RCC 7860 (cell line): Measurements from ENCODE around the gene INHBE.

Experiments used
- DNase-seq: peaks from one replicate; pipeline ENCODE4 v3.0.0-alpha.2; 2015; ENCODE audit warnings: low spot score
- FAIRE-seq: peaks from 2 replicates; lab custom pipeline; 2012; peaks lifted over from hg19 to GRCh38; lab: Jason Lieb, UNC

INHBE gene

GRCh38 chr12:57459750-57460467 is 4.8 kb downstream of the INHBE start, which contains the start of gene GLI1:
Gene GLI1, plus strand, starts transcription at chr12:57459785. Its CDS starts 3,907 bp downstream, at chr12:57463692.
- FAIRE-seq (no peak), DNase-seq (no peak)

DNA sequence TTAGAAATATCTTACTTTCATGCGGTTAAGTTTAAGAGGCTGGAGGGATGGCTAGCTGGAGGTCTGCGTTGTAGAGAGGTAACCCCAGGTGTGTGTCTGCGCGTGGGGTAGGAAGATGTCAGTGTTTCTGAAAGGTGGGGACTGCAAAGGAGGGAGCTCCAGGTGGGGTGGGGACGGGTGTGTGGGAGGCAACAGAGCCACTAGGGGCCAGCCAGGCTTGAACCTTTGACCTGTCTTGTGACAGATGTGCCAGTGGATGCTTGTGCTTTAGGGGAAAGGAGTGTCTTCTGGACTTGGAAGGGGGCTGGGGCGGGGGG is 5.3 kb downstream of the INHBE start:
- FAIRE-seq = no peak
- no peak for DNase-seq

- no peak for FAIRE-seq
- no peak for DNase-seq
Measured at GRCh38 chr12:57460841-57461275, 5.8 kb downstream of the INHBE start.

- DNase-seq (no peak), FAIRE-seq (no peak)
Measured at GRCh38 chr12:57461276-57461916, 6.3 kb downstream of the INHBE start.

DNA sequence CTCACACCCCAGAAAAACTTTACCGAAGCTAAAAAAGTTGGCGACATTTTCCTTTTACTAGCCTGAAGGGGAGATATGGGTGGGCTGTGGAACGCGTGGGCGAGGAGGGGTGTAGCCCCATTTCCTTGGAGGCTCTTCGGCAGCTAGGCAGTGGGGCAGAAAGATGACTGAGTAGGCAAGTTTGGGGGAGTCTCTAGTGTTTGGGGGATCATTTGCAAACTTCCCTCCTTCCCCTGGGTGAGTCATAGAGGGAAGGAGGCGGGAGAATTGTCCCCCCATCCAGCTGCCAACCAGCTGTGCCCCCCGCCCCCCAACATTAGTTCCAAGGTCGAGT is 6.8 kb downstream of the INHBE start:
- FAIRE-seq = no peak

DNA sequence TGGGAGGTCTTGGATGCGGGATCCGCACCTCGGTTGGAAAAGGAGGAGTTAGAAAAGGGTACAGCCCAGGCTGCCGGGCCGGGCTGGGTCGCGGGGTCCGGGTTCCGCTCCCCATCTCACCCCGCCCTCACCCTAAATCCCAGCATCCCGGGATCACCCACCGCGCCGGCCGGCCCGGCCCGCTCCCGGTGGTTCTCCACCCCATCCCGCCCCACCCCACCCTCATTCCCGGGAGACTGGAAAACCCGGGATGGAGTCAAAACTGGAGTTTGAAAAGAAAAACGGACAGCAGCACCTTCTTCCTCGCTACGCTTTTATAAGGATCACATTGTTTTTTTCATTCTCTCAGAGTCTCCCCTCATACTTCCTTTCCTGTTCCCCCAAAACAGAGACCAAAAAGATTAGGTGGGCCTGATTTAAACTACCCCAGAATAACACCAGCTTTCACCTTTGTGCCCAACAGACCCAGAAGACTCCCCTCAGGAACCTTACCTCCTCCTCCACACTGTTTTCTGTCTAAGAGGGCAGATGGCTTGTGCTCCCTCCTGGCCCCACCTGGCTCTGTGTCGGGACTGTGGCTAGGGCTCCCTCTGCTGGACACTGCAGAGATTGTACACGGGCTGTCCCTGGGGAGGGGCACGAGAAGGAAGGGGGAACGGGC is 7.3 kb downstream of the INHBE start:
- no peak for FAIRE-seq
- DNase-seq = peak; percentile 79

More for the DNA sequence above, 6.8 kb downstream of the INHBE start:
- no peak for DNase-seq

GRCh38 chr12:57462912-57463253 is 7.8 kb downstream of the INHBE start:
- no peak for FAIRE-seq
- DNase-seq = no peak

GRCh38 chr12:57464569-57464968 is 9.5 kb downstream of the INHBE start:
- no peak for FAIRE-seq
- DNase-seq = no peak

DNA sequence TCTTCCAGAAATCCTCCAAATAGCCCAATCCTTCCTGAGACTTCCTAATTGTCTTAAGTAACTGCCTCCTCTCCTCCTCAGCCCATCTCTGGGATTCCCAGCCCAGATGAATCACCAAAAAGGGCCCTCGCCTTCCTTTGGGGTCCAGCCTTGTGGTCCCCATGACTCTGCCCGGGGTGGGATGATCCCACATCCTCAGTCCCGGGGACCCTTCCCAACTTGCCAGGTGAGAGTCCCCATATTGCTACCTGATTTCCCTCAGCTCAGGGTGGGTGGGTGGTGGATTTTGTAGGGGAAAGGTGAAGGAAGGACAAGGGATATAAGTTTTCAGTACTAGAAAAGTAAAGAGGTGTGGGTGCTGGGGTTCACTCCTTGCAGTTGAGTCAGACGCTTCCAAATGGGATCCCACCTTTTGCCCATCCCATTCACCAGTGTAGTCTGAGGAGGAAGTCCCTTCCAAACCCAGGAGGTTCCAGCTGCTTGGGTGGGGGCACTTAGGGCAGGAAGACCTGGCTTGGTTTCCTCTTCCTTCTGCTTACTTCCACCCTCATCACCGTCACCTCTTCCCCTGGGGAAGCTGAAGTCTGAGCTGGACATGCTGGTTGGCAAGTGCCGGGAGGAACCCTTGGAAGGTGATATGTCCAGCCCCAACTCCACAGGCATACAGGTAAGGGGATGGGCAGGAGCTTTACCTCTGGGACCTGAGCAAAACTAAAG is 10.1 kb downstream of the INHBE start:
- FAIRE-seq (no peak), DNase-seq (no peak)

GRCh38 chr12:57465747-57466505 is 10.8 kb downstream of the INHBE start:
- DNase-seq (no peak), FAIRE-seq (no peak)

GRCh38 chr12:57467212-57467874 is 12.2 kb downstream of the INHBE start:
- FAIRE-seq = no peak

GRCh38 chr12:57467915-57468314 is 12.8 kb downstream of the INHBE start:
- DNase-seq (no peak), FAIRE-seq (no peak)

More at GRCh38 chr12:57467212-57467874, 12.2 kb downstream of the INHBE start:
- no peak for DNase-seq

- no peak for DNase-seq
- no peak for FAIRE-seq
Measured at GRCh38 chr12:57469296-57470164, 14.4 kb downstream of the INHBE start.

- FAIRE-seq (no peak), DNase-seq (no peak)
Measured at GRCh38 chr12:57470286-57470969, 15.3 kb downstream of the INHBE start.

DNA sequence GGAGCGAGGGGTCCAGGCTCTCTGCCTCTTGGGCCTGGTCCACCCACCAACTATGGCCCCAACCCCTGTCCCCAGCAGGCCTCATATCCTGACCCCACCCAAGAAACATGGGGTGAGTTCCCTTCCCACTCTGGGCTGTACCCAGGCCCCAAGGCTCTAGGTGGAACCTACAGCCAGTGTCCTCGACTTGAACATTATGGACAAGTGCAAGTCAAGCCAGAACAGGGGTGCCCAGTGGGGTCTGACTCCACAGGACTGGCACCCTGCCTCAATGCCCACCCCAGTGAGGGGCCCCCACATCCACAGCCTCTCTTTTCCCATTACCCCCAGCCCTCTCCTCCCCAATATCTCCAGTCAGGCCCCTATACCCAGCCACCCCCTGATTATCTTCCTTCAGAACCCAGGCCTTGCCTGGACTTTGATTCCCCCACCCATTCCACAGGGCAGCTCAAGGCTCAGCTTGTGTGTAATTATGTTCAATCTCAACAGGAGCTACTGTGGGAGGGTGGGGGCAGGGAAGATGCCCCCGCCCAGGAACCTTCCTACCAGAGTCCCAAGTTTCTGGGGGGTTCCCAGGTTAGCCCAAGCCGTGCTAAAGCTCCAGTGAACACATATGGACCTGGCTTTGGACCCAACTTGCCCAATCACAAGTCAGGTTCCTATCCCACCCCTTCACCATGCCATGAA is 16.0 kb downstream of the INHBE start:
- DNase-seq (no peak), FAIRE-seq (no peak)

DNA sequence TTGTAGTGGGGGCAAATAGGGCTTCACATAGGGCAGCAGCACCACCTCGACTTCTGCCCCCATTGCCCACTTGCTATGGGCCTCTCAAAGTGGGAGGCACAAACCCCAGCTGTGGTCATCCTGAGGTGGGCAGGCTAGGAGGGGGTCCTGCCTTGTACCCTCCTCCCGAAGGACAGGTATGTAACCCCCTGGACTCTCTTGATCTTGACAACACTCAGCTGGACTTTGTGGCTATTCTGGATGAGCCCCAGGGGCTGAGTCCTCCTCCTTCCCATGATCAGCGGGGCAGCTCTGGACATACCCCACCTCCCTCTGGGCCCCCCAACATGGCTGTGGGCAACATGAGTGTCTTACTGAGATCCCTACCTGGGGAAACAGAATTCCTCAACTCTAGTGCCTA is 16.6 kb downstream of the INHBE start:
- no peak for FAIRE-seq
- no peak for DNase-seq

DNA sequence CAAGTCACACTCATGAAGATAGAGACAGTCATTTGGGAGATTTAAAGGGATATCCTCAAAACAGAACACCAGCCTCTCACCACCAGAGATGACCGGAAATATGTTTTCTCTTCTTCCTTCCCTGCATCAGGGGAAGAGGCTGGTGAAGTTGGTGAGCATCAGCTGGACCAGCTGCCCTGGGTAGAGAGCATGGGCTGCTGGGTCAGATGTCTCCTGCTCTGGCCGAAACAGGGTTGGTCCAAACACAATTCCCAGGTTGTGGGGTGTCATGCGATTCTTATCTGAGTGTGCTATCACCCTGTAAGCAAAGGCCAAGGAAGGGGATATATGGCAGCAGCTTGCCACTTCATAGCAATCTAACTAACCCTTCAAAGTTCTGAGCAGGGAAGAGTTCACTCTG is 17.3 kb downstream of the INHBE start:
- DNase-seq = no peak
- no peak for FAIRE-seq

DNA sequence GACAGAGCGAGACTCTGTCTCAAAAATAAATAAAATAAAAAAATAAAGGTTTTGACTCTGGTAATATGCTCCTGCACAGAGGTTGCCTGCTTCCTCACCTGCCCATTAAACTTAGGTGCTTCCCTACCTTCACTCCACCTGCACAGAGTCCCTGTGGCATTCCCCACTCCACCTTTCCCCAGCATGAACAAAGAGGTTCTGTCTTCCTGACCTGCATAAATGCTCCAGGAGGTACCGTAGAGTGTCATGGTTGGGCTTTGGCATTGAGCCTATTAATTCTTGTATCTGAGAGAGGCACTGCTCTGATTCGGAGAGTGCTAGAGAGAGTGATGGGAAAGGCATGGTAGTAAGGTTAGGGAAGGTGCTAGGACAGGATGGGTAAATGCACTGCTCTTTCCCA is 18.3 kb downstream of the INHBE start:
- FAIRE-seq (no peak), DNase-seq (no peak)
